Measurements from ENCODE around the gene TOX3.

TOX3 gene

DNA sequence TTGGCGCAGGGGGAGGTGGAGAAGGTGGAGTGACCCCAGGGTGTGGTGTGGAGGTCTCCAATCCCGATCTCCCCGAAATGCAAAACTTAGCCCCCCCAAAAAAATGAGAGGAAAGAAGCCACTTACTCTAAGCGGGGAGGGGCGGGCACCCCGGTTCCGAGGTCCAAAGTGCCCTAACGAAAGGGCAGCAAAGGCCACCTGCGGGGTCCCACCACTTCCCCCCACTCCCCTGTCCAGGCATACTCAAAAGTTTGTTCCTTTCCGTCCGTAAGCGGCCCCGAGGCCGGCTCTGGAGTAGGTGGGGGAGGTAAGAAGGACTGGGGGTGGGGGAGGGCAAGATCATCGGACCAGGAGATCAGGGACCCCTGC lies 1.1 kb downstream of the TOX3 start:
- TF ChIP-seq ZFX (IDR thresholded peaks at IDR 0.05; ENCODE audit: borderline replicate concordance) = no peak
- TF ChIP-seq, protein P1, sequence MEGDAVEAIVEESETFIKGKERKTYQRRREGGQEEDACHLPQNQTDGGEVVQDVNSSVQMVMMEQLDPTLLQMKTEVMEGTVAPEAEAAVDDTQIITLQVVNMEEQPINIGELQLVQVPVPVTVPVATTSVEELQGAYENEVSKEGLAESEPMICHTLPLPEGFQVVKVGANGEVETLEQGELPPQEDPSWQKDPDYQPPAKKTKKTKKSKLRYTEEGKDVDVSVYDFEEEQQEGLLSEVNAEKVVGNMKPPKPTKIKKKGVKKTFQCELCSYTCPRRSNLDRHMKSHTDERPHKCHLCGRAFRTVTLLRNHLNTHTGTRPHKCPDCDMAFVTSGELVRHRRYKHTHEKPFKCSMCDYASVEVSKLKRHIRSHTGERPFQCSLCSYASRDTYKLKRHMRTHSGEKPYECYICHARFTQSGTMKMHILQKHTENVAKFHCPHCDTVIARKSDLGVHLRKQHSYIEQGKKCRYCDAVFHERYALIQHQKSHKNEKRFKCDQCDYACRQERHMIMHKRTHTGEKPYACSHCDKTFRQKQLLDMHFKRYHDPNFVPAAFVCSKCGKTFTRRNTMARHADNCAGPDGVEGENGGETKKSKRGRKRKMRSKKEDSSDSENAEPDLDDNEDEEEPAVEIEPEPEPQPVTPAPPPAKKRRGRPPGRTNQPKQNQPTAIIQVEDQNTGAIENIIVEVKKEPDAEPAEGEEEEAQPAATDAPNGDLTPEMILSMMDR (IDR thresholded peaks at IDR 0.05) = no peak
- H3K27ac ChIP-seq = peak overlapping the region; percentile 99

DNA sequence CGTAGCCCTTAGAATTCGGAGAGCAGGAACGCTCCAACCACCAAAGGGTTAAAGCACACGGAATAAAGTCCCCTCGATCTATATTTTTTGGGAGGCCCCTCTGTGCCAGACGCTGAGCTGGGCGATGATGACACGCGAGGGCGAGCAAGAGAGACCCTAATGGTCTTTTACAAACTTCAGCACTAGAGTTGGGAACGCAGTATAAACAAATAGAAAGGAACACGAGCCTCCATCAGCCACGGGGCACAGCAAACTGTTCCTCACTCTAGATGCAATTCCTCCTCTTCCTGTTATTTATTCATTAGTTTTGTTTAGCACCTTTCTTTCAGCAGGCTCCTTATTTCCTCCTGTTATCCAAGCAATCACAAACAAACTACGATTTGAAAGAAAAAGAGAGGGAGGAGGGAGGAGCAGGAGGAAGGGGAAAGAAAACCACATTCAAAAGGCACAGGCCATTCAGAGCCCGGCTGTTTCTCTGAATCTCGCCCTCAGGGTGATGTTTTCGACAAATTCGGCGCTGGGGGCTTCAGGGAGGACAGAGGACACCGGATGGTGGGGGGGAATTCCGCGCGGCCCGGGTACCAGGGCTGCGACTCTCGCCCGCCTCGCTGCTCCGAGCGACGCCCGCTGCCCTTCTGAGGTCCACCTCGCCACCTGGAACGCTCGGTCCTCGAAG lies 1.6 kb downstream of the TOX3 start:
- no peak for TF ChIP-seq ZFX (IDR thresholded peaks at IDR 0.05; ENCODE audit: borderline replicate concordance)
- TF ChIP-seq, protein P1 (IDR thresholded peaks at IDR 0.05) = no peak
- H3K27ac ChIP-seq = peak overlapping the region; percentile 99

DNA sequence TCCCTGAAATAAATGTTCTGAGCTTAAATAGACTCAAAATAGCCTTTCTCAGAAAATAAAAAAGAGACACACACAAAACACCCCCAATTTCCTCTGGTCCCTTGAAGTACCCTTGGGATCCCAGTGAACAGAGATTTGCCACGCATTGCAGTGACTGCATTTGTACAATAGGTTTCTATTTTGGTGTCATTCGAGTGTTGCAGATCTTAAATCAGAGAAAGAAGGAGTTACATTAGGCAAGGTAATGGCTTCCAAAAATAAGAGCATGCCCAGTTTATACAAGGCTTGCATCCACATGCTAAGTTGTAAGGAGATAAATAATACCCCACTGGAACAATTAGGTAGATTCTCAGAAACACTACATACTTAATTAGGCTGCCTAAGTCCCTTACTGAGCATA lies 2.2 kb downstream of the TOX3 start:
- H3K27ac ChIP-seq = peak overlapping the region; percentile 99
- no peak for TF ChIP-seq ZFX (IDR thresholded peaks at IDR 0.05; ENCODE audit: borderline replicate concordance)
- TF ChIP-seq, protein P1 (IDR thresholded peaks at IDR 0.05) = no peak

DNA sequence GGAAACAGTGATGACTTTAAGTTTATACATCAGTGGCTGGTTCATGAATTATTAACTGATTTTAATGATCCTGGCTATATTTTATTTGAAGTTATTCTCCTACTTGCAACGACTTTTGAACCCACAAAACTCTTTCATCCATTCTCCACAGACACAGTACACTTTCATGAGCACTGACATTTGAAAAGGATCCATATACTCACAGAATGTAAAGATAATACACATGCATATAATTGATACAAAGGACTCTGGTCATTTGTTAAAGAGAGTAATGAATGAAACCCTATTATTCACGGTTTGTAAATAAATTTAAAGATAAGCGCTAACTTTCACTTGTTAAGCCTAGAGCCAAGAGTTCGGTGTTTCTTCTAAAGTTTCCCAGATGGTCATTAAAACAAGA lies 3.3 kb downstream of the TOX3 start:
- TF ChIP-seq, protein P1 (IDR thresholded peaks at IDR 0.05) = no peak
- peak overlapping the region; percentile 99 for H3K27ac ChIP-seq

DNA sequence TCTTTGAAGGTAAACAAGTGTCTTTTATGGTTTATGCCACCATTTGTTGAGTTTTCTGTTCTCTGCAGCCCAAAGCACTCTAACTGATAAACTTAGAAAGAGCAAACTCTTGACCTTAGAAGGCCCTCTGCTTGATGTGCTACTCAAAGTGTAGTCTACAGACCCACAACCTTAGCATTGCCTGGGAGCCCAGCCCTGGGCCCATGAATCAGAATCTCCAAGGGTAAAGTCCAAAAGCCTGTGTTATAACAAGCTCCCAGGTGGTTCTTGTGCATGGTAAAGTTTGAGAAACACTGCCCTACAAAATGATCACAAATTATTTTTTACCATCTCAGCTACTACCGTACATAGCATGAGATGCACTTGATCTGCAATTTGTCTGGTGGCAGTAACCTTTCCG lies 6.0 kb downstream of the TOX3 start:
- TF ChIP-seq, protein P1 (IDR thresholded peaks at IDR 0.05) = no peak
- TF ChIP-seq ZFX (IDR thresholded peaks at IDR 0.05; ENCODE audit: borderline replicate concordance) = no peak

DNA sequence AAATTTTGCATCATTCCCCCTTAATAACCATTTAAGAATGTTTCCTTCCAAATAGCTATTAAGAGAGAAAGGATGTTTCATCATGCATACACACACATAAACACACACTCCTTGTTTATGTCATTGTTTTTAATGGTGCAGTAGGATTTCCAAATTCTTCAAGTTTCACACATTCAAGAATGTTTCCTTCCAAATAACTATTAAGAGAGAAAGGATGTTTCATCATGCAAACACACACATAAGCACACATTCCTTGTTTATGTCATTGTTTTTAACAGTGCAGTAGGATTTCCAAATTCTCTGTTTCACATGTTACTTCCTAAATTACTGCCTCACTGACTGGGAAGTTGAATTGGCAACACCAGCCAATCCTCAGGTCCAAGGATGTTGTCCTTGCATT lies 7.8 kb downstream of the TOX3 start:
- peak overlapping the region; percentile 99 for H3K27ac ChIP-seq

More for the DNA sequence above, 6.0 kb downstream of the TOX3 start:
- H3K27ac ChIP-seq = peak overlapping the region; percentile 99

DNA sequence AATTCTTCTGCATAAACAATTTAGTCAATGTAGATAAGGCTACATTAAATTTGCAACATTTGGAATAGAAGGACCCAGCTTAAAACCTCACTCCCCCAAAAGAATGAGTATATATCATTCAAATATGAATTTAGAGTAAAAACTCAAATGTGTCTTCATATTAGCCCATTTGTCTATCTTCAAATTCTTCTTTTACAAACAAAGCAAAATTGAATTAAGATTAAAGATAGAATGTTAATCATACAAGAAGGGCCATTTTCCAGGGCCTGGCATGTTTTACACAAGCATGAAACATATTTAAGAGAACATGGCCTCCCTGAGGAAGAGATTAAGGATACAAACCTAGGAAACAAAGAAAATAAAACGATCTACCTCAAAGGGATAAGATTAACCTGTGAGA lies 8.4 kb downstream of the TOX3 start:
- TF ChIP-seq, protein P1 (IDR thresholded peaks at IDR 0.05) = no peak
- TF ChIP-seq ZFX (IDR thresholded peaks at IDR 0.05; ENCODE audit: borderline replicate concordance) = no peak
- H3K27ac ChIP-seq = peak overlapping the region; percentile 99

More for the DNA sequence above, 7.8 kb downstream of the TOX3 start:
- TF ChIP-seq, protein P1 (IDR thresholded peaks at IDR 0.05) = no peak
- TF ChIP-seq ZFX (IDR thresholded peaks at IDR 0.05; ENCODE audit: borderline replicate concordance) = no peak
